H1 (cell line): ENCODE data around the gene MAOA. TPM values are rescaled to one million over a fixed set of nuclear protein-coding genes. Genes with fewer than 3 reads are reported as not detected.

Experiments used
- CTCF ChIA-PET: fragments of 300-600 bp; sonication (Branson Sonifier 250); formaldehyde crosslinking; loops from one replicate; lab custom pipeline; 2021; ENCODE audit not compliant: partially characterized antibody; lab: Charles Lee
- POLR2A ChIA-PET: fragments of 300-600 bp; sonication (Branson Sonifier 250); formaldehyde crosslinking; loops from one replicate; lab custom pipeline; 2021; ENCODE audit warnings: inconsistent platforms; ENCODE audit not compliant: partially characterized antibody; lab: Charles Lee
- DNase-seq, 2 experiments: peaks; one replicate each; pipeline versions ENCODE4 v3.0.0 to v3.0.0-alpha.2; 2010 to 2022; ENCODE audit warnings: low spot score in 2 of 2, low read depth in 1 of 2, mixed read lengths in 1 of 2
- FAIRE-seq: peaks from 2 replicates; lab custom pipeline; 2011; peaks lifted over from hg19 to GRCh38; lab: Jason Lieb, UNC
- H2AFZ ChIP-seq: 2 replicates; pipeline ENCODE4 v1.8.1; 2012; ENCODE audit warnings: low read length, inconsistent platforms
- H2AK5ac ChIP-seq: 2 replicates; pipeline ENCODE4 v1.6.1; 2013; ENCODE audit warnings: low read depth, low read length
- H2BK120ac ChIP-seq: replicated peaks from 2 replicates; pipeline ENCODE3; 2013; ENCODE audit warnings: low read depth, low read length, inconsistent platforms
- H2BK12ac ChIP-seq: 2 replicates; pipeline ENCODE4 v1.6.1; 2013; ENCODE audit warnings: low read depth, low read length
- H2BK15ac ChIP-seq: 2 replicates; pipeline ENCODE4 v1.6.1; 2013; ENCODE audit warnings: low read length
- H2BK20ac ChIP-seq: 2 replicates; pipeline ENCODE4 v1.6.1; 2013; ENCODE audit warnings: low read length
- H2BK5ac ChIP-seq: 2 replicates; pipeline ENCODE4 v1.6.1; 2013; ENCODE audit warnings: low read depth, low read length
- H3K14ac ChIP-seq: 2 replicates; pipeline ENCODE4 v1.6.1; 2013; ENCODE audit warnings: inconsistent platforms; ENCODE audit not compliant: insufficient read length
- H3K18ac ChIP-seq: 2 replicates; pipeline ENCODE4 v1.6.1; 2013; ENCODE audit warnings: low read length; ENCODE audit errors: extremely low read depth
- H3K23ac ChIP-seq: 2 replicates; pipeline ENCODE4 v1.6.1; 2013; ENCODE audit warnings: inconsistent platforms; ENCODE audit not compliant: insufficient read length
- H3K23me2 ChIP-seq: 2 replicates; pipeline ENCODE4 v1.6.1; 2013; ENCODE audit warnings: low read depth, low read length
- H3K27ac ChIP-seq: 2 replicates; pipeline ENCODE4 v1.6.1; 2011; ENCODE audit warnings: low read depth, low read length, inconsistent platforms
- H3K27me3 ChIP-seq, 4 experiments: replicated peaks in 1 of 4; 1 replicate in 1 of 4; 2 replicates in 3 of 4; pipeline versions ENCODE4 v1.6.1 to v1.8.1; 2011 to 2013; ENCODE audit warnings: low read length in 3 of 4, mild to moderate bottlenecking in 3 of 4, inconsistent platforms in 2 of 4, mixed read lengths in 2 of 4, moderate library complexity in 1 of 4; ENCODE audit not compliant: control insufficient read depth in 3 of 4, insufficient read depth in 3 of 4; ENCODE audit errors: extremely low read depth in 1 of 4
- H3K36me3 ChIP-seq, 4 experiments: 2 replicates each; pipeline versions ENCODE4 v1.6.1 to v1.8.1; 2011 to 2013; ENCODE audit warnings: mild to moderate bottlenecking in 4 of 4, low read length in 3 of 4, moderate library complexity in 2 of 4, control low read depth in 1 of 4, inconsistent platforms in 1 of 4; ENCODE audit not compliant: insufficient read depth in 4 of 4, control insufficient read depth in 2 of 4
- H3K4ac ChIP-seq: replicated peaks from 2 replicates; pipeline ENCODE3; 2013; ENCODE audit warnings: low read length, low read depth, mixed read lengths, inconsistent platforms; ENCODE audit not compliant: insufficient read length
- H3K4me1 ChIP-seq, 4 experiments: replicated peaks in 1 of 4; 1 replicate in 1 of 4; 2 replicates in 3 of 4; pipeline versions ENCODE4 v1.6.1 to v1.8.1; 2011 to 2013; ENCODE audit warnings: low read length in 3 of 4, inconsistent platforms in 2 of 4, mixed read lengths in 1 of 4; ENCODE audit not compliant: insufficient read depth in 4 of 4, control insufficient read depth in 3 of 4
- H3K4me2 ChIP-seq, 2 experiments: 2 replicates each; pipeline versions ENCODE4 v1.6.1 to v1.8.1; 2011 to 2013; ENCODE audit warnings: low read depth in 2 of 2, low read length in 2 of 2, control low read depth in 1 of 2, inconsistent platforms in 1 of 2, mild to moderate bottlenecking in 1 of 2; ENCODE audit not compliant: insufficient read depth in 1 of 2
- H3K4me3 ChIP-seq, 4 experiments: fragments of 200-600, 300-600 bp in 1 of 4; sonication (generic), shearing (Covaris generic), sonication (Bioruptor Twin) in 1 of 4; 2 replicates each; pipeline versions ENCODE4 v1.5.1 to v1.8.1; 2011 to 2016; ENCODE audit warnings: low read length in 4 of 4, low read depth in 3 of 4, control low read depth in 2 of 4, inconsistent platforms in 2 of 4, mild to moderate bottlenecking in 2 of 4, mixed read lengths in 1 of 4, moderate library complexity in 1 of 4; ENCODE audit not compliant: insufficient read depth in 2 of 4; ENCODE audit errors: extremely low read depth in 1 of 4
- H3K56ac ChIP-seq: replicated peaks from 2 replicates; pipeline ENCODE3; 2013; ENCODE audit warnings: low read depth, mild to moderate bottlenecking, mixed read lengths, low read length, inconsistent platforms; ENCODE audit not compliant: insufficient read length
- H3K79me1 ChIP-seq: 2 replicates; pipeline ENCODE4 v1.6.1; 2013; ENCODE audit warnings: low read depth, low read length, control low read depth
- H3K79me2 ChIP-seq, 2 experiments: 2 replicates each; pipeline versions ENCODE4 v1.6.1 to v1.8.1; 2012 to 2013; ENCODE audit warnings: low read length in 2 of 2, mild to moderate bottlenecking in 2 of 2, inconsistent platforms in 1 of 2; ENCODE audit not compliant: insufficient read depth in 2 of 2, control insufficient read depth in 1 of 2
- H3K9ac ChIP-seq, 4 experiments: replicated peaks in 1 of 4; 1 replicate in 1 of 4; 2 replicates in 3 of 4; pipeline versions ENCODE4 v1.6.1 to v1.8.1; 2011 to 2013; ENCODE audit warnings: low read depth in 3 of 4, low read length in 3 of 4, control low read depth in 2 of 4, mild to moderate bottlenecking in 2 of 4, moderate library complexity in 2 of 4, inconsistent platforms in 1 of 4; ENCODE audit errors: extremely low read depth in 1 of 4
- H3K9me3 ChIP-seq, 2 experiments: 2 replicates each; pipeline versions ENCODE4 v1.6.1 to v1.8.1; 2012 to 2013; ENCODE audit warnings: mild to moderate bottlenecking in 2 of 2, moderate library complexity in 2 of 2, control low read depth in 1 of 2, inconsistent platforms in 1 of 2, low read depth in 1 of 2, low read length in 1 of 2, mixed read lengths in 1 of 2; ENCODE audit not compliant: insufficient read depth in 2 of 2
- H4K20me1 ChIP-seq, 2 experiments: replicated peaks in 1 of 2; 2 replicates each; pipeline versions ENCODE3 to v1.8.1; 2011 to 2013; ENCODE audit warnings: inconsistent platforms in 2 of 2, low read length in 2 of 2, mild to moderate bottlenecking in 1 of 2; ENCODE audit not compliant: insufficient read depth in 2 of 2, control insufficient read depth in 1 of 2
- H4K5ac ChIP-seq: 2 replicates; pipeline ENCODE4 v1.6.1; 2013; ENCODE audit warnings: low read length, low read depth, mixed read lengths, inconsistent platforms; ENCODE audit not compliant: insufficient read length
- H4K8ac ChIP-seq: 2 replicates; pipeline ENCODE4 v1.8.0; 2013; ENCODE audit warnings: mild to moderate bottlenecking, moderate library complexity, low read length, inconsistent platforms; ENCODE audit not compliant: insufficient read depth; ENCODE audit errors: extremely low read depth
- H4K91ac ChIP-seq: replicated peaks from 2 replicates; pipeline ENCODE3; 2013; ENCODE audit warnings: low read length, mixed read lengths, inconsistent platforms; ENCODE audit not compliant: insufficient read length
- ATF3 ChIP-seq: IDR thresholded peaks from 2 replicates; pipeline ENCODE4 v1.6.1; 2011; ENCODE audit warnings: low read depth, mild to moderate bottlenecking, low read length; ENCODE audit not compliant: insufficient read depth
- CBX8 ChIP-seq: fragments of 300-800, 300-1000 bp; sonication (generic); IDR thresholded peaks from 2 replicates; pipeline ENCODE4 v1.7.1; 2016; ENCODE audit warnings: low read depth, low read length, borderline replicate concordance
- CTBP2 ChIP-seq: IDR thresholded peaks from 2 replicates; pipeline ENCODE4 v1.7.0; 2011; ENCODE audit warnings: borderline replicate concordance, mild to moderate bottlenecking, moderate library complexity, mixed read lengths, low read length; ENCODE audit not compliant: insufficient read depth, insufficient read length
- KDM1A ChIP-seq: fragments of 200-600, 300-600 bp; sonication (generic); IDR thresholded peaks from 2 replicates; pipeline ENCODE4 v1.7.1; 2016; ENCODE audit warnings: mild to moderate bottlenecking, low read length, borderline replicate concordance
- MAX ChIP-seq: IDR thresholded peaks from 2 replicates; pipeline ENCODE4 v1.6.1; 2012; ENCODE audit warnings: inconsistent platforms
- POLR2AphosphoS5 ChIP-seq: IDR thresholded peaks from 2 replicates; pipeline ENCODE4 v1.6.1; 2011; ENCODE audit warnings: low read depth, low read length
- ZNF274 ChIP-seq: IDR thresholded peaks from 2 replicates; pipeline ENCODE4 v1.7.0; 2012; ENCODE audit warnings: low read length, borderline replicate concordance; ENCODE audit errors: extremely low read depth
- WGBS, 2 experiments: shearing (Covaris generic) in 1 of 2; methylation state at CpG; one replicate each; pipeline versions ENCODE4 v1.1.6 to v1.1.7; 2013 to 2015; ENCODE audit warnings: low lambda C conversion rate in 2 of 2, mixed read lengths in 2 of 2, inconsistent platforms in 1 of 2, low coverage in 1 of 2, missing lambda C conversion rate in 1 of 2; ENCODE audit not compliant: insufficient replicate concordance in 2 of 2, insufficient coverage in 1 of 2, insufficient read length in 1 of 2; ENCODE audit errors: extremely low coverage in 1 of 2, missing lambda C conversion rate in 1 of 2; 5-methylcytosine and 5-hydroxymethylcytosine counted together
- polyA plus RNA-seq, 7 experiments: library from polyadenylated mRNA; depleted of rRNA in 3 of 7; stranded (reverse) in 5 of 7; unstranded in 2 of 7; fragments of >200 nt in 5 of 7; fragments of 200-250 nt in 2 of 7; gene quantifications; 1 replicate in 5 of 7; 2 replicates in 1 of 7; 4 replicates in 1 of 7; pipeline versions ENCODE4 v1.2.1 to v1.2.3, GENCODE V29; 2011 to 2013; ENCODE audit warnings: missing spikeins in 2 of 7, mixed read lengths in 2 of 7
- total RNA-seq: library from RNA; stranded (reverse); fragmentation: NEBNext Ultra II Directional; extraction: Animal tissue kit (Norgen Biotek cat#: 25700); gene quantifications from 2 replicates; pipeline ENCODE4 v1.2.1, GENCODE V29; 2021

Gene MAOA
- total and polyA plus RNA-seq, 2 of the 8 experiments (the other 6 are each of a cell fraction or from before 2014, with no cell fraction given): 2.6 to 8.2 TPM

- Histone ChIP-seq H3K27me3 (no peaks in the 10 kb centered on the region), H3K4me3 (no peak overlapping the region), H3K79me2 (no peaks in the 10 kb centered on the region), H4K8ac (no peak overlapping the region), H2AFZ (no peak overlapping the region), H4K20me1 (no peaks in the 10 kb centered on the region), H2AK5ac (no peak overlapping the region), H3K79me1 (no peaks in the 10 kb centered on the region), H3K9me3 (no peaks in the 10 kb centered on the region), H3K4me2 (no peak overlapping the region), H4K91ac (no peak overlapping the region), H3K23ac (no peak overlapping the region), H3K9ac (no peak overlapping the region)
- ChIA-PET CTCF (interaction anchor here (0.9 to 1.1 kb wide), 2 partner anchors 181 to 187 kb away, joined by 3 read pairs; no protein-coding TSS in a partner anchor), POLR2A (no interaction called here)
- WGBS, 2 experiments: 88% methylated on average over 6 of the region's 6 CpGs; no CpG with 5 or more reads in 1 of the 2 experiments
- TF ChIP-seq MAX (no peak), ATF3 (no peak), ZNF274 (no peak), POLR2AphosphoS5 (no peak), KDM1A (no peak), CTBP2 (no peak), CBX8 (no peak)
- TF ChIP-seq, all 59 proteins: peak for 0
- H3K18ac ChIP-seq: no peak overlapping the region
- H3K56ac ChIP-seq: no peak overlapping the region
- no peak overlapping the region for H2BK15ac ChIP-seq
- no peaks in the 10 kb centered on the region for H3K23me2 ChIP-seq
- no peak overlapping the region for H2BK120ac ChIP-seq
- FAIRE-seq: no peak
- no peak overlapping the region for H4K5ac ChIP-seq
- H3K4ac ChIP-seq: no peak overlapping the region
- no peak for DNase-seq
- H3K27ac ChIP-seq: no peak overlapping the region
- H2BK12ac ChIP-seq: no peak overlapping the region
- no peaks in the 10 kb centered on the region for H3K36me3 ChIP-seq
- H3K4me1 ChIP-seq: no peaks in the 10 kb centered on the region
- H3K14ac ChIP-seq: no peak overlapping the region
- no peak overlapping the region for H2BK20ac ChIP-seq
- H2BK5ac ChIP-seq: no peak overlapping the region
Measured at GRCh38 chrX:43745938-43746721, 90.0 kb downstream of the MAOA start.
